ENCODE data around the gene PLEKHM1.

GRCh38 chr17:45430006-45430737 lies 60.3 kb downstream of the PLEKHM1 start:
- TF ChIP-seq EZH2phosphoT487 (IDR thresholded peaks at IDR 0.05; ENCODE audit: insufficient read depth, low read depth) (0 out of 2 replicates have a peak, but pooled peaks have one; percentile 27), EZH2 (IDR thresholded peaks at IDR 0.05; ENCODE audit: insufficient read depth, poor library complexity, severe bottlenecking) (peak; percentile 77)

Data from GM23248 (cell line).